Upper lobe of left lung (tissue), 6 donors: Measurements from ENCODE around the gene MAPK8. TPM values are rescaled to one million over a fixed set of nuclear protein-coding genes. Genes with fewer than 3 reads are reported as not detected.

Experiments used
- ATAC-seq, 2 donors: fragments of 200-7000 bp; cut with Tn5 transposase; one replicate each; pipeline ENCODE4 v1.9.1; 2022; ENCODE audit warnings: mild to moderate bottlenecking in 2 of 2, moderate library complexity in 2 of 2; ENCODE audit not compliant: low FRiP score in 2 of 2
- DNase-seq, 2 donors: peaks; one replicate each; pipeline ENCODE4 v3.0.0-alpha.2; 2019 to 2020
- H3K27ac ChIP-seq, 4 donors: fragments of 200-600 bp; sonication (generic); one replicate each; pipeline ENCODE4 v1.5.1; 2016 to 2019
- H3K27me3 ChIP-seq, 4 donors: fragments of 200-600 bp; sonication (generic); one replicate each; pipeline ENCODE4 v1.5.1; 2017 to 2019
- H3K36me3 ChIP-seq, 4 donors: fragments of 200-600 bp; sonication (generic); one replicate each; pipeline ENCODE4 v1.5.1; 2016 to 2019
- H3K4me1 ChIP-seq, 4 donors: fragments of 200-600 bp; sonication (generic); one replicate each; pipeline ENCODE4 v1.5.1; 2018 to 2019
- H3K4me3 ChIP-seq, 4 donors: fragments of 200-600 bp; sonication (generic); one replicate each; pipeline ENCODE4 v1.5.1; 2017 to 2019; ENCODE audit warnings: mild to moderate bottlenecking in 2 of 4, moderate library complexity in 1 of 4
- H3K9me3 ChIP-seq, 4 donors: fragments of 200-600 bp; sonication (generic); one replicate each; pipeline ENCODE4 v1.5.1; 2018 to 2019
- CTCF ChIP-seq, 6 experiments: fragments of 450-650 bp in 4 of 6; fragments of 200-600 bp in 2 of 6; sonication (generic) in 2 of 6; IDR thresholded peaks; one replicate each; pipeline ENCODE4 v1.5.1; 2016 to 2019; ENCODE audit warnings: antibody characterized with exemption in 6 of 6
- EP300 ChIP-seq, 4 donors: sonication (generic); formaldehyde crosslinking; IDR thresholded peaks; one replicate each; pipeline ENCODE4 v1.5.1; 2017; ENCODE audit warnings: antibody characterized with exemption in 4 of 4, control low read depth in 2 of 4
- POLR2A ChIP-seq, 4 donors: fragments of 450-650 bp; IDR thresholded peaks; one replicate each; pipeline ENCODE4 v1.5.1; 2016 to 2017; ENCODE audit warnings: antibody characterized with exemption in 4 of 4, mild to moderate bottlenecking in 2 of 4
- POLR2AphosphoS5 ChIP-seq, 2 donors: sonication (generic); formaldehyde crosslinking; IDR thresholded peaks; one replicate each; pipeline ENCODE4 v1.5.1; 2017; ENCODE audit warnings: antibody characterized with exemption in 2 of 2
- WGBS, 2 donors: methylation state at CpG; one replicate each; pipeline ENCODE4 v1.1.5; 2017 to 2018; 5-methylcytosine and 5-hydroxymethylcytosine counted together
- total RNA-seq, 6 donors: library from RNA; depleted of rRNA in 4 of 6; stranded (reverse); fragments of >200 nt in 4 of 6; gene quantifications; one replicate each; pipeline versions ENCODE4 v1.1.0 to v1.2.1, GENCODE V29; 2016 to 2021
- donor health status: DM: no; HTN: no; CAD: no; lungs with moderate emphysema.
- donor health status: DM: no; HTN: yes; CAD: no; lungs with severe emphysema.

Gene MAPK8
- total RNA-seq, 6 donors from 2014 or later, result 33.6 to 61.6 (median 46.6) TPM

GRCh38 chr10:48455055-48455391, 148.5 kb downstream of the MAPK8 start:
- DNase-seq (peak in 1 of 2 donors; percentile 63), ATAC-seq (no peak)
- H3K27me3 ChIP-seq, result no peaks in the 10 kb centered on the region
- H3K27ac ChIP-seq, result no peak overlapping the region
- H3K36me3 ChIP-seq, result no peaks in the 10 kb centered on the region
- 90 to 91% methylated on average over 5 to 10 of the region's 11 CpGs for WGBS, 2 donors
- peaks cover 6 to 14% (median 10%) of the 10 kb centered on the region in 4 donors for H3K4me1 ChIP-seq
- no peak overlapping the region for H3K4me3 ChIP-seq
- H3K9me3 ChIP-seq, result no peaks in the 10 kb centered on the region
- TF ChIP-seq EP300 (IDR thresholded peaks at IDR 0.05), result no peak
- TF ChIP-seq CTCF (IDR thresholded peaks at IDR 0.05), result no peak
- TF ChIP-seq POLR2A (IDR thresholded peaks at IDR 0.05), result no peak
- TF ChIP-seq POLR2AphosphoS5 (IDR thresholded peaks at IDR 0.05), result no peak

- Histone ChIP-seq H3K27ac (no peak overlapping the region), H3K4me1 (peaks cover 6 to 14% (median 10%) of the 10 kb centered on the region in 4 donors), H3K27me3 (no peaks in the 10 kb centered on the region), H3K36me3 (no peaks in the 10 kb centered on the region), H3K4me3 (no peak overlapping the region), H3K9me3 (no peaks in the 10 kb centered on the region)
- 91 to 97% methylated on average over 6 to 14 of the region's 15 CpGs for WGBS, 2 donors
- ATAC-seq (no peak), DNase-seq (no peak)
- TF ChIP-seq POLR2AphosphoS5 (IDR thresholded peaks at IDR 0.05) (no peak), POLR2A (IDR thresholded peaks at IDR 0.05) (no peak), CTCF (IDR thresholded peaks at IDR 0.05) (no peak), EP300 (IDR thresholded peaks at IDR 0.05) (no peak)
These were observed 149.1 kb downstream of the MAPK8 start for GRCh38 chr10:48455392-48456151.

- peaks cover 6 to 14% (median 10%) of the 10 kb centered on the region in 4 donors for H3K4me1 ChIP-seq
- DNase-seq (peak; percentile 50 to 61), ATAC-seq (peak in 1 of 2 donors; percentile 59)
- no peak overlapping the region for H3K4me3 ChIP-seq
- 6 to 9% methylated on average over 6 to 7 of the region's 9 CpGs for WGBS, 2 donors
- H3K9me3 ChIP-seq, result no peaks in the 10 kb centered on the region
- no peak overlapping the region for H3K27ac ChIP-seq
- TF ChIP-seq POLR2AphosphoS5 (IDR thresholded peaks at IDR 0.05) (no peak), POLR2A (IDR thresholded peaks at IDR 0.05) (no peak), CTCF (IDR thresholded peaks at IDR 0.05) (no peak), EP300 (IDR thresholded peaks at IDR 0.05) (no peak)
- H3K36me3 ChIP-seq, result no peaks in the 10 kb centered on the region
- H3K27me3 ChIP-seq, result no peaks in the 10 kb centered on the region
These were observed 149.9 kb downstream of the MAPK8 start for GRCh38 chr10:48456361-48456804.

- no peaks in the 10 kb centered on the region for H3K9me3 ChIP-seq
- no peaks in the 10 kb centered on the region for H3K27me3 ChIP-seq
- no peak overlapping the region for H3K27ac ChIP-seq
- 56 to 62% methylated on average over 21 to 24 of the region's 24 CpGs for WGBS, 2 donors
- H3K36me3 ChIP-seq, result no peaks in the 10 kb centered on the region
- ATAC-seq, result no peak
- H3K4me3 ChIP-seq, result no peak overlapping the region
- peak in 1 of 2 donors; percentile 61 for DNase-seq
- no peak for TF ChIP-seq CTCF (IDR thresholded peaks at IDR 0.05)
- peaks cover 6 to 14% (median 10%) of the 10 kb centered on the region in 4 donors for H3K4me1 ChIP-seq
These were observed 150.6 kb downstream of the MAPK8 start for GRCh38 chr10:48456808-48457761.
